Measurements from ENCODE around the gene STX4. TPM values are rescaled to one million over a fixed set of nuclear protein-coding genes. Genes with fewer than 3 reads are reported as not detected.

Gene STX4
- total and polyA plus RNA-seq, 9 of the 15 experiments (the other 6 are each of a cell fraction or from before 2014, with no cell fraction given): 3.2 to 48.0 (median 21.5) TPM

DNA sequence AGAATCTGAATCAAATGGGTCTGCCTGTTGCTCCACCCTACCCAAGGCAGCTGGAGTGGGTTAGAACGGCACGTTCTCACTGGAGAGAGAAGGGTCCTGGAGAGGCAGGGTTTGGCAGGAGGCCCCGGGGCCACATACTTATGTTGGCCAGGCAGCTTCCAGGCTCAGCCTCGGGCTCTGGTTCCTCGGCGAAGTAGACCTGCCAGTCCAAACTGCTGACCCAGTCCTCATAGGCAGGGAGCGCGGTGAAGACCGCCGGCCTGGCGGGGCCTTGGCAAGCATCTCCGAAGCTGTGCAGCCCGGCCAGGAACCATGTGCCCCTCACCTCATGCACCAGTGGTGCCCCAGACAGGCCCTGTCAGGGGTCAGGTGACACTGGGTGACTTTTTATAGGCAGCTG lies 50.6 kb downstream of the STX4 start:
- FAIRE-seq (no peak), ATAC-seq (no peak), DNase-seq (ENCODE audit: extremely low read depth in 1 of 4, low spot score in 3 of 4) (no peak)
- Histone ChIP-seq H2AFZ (ENCODE audit: low read depth, low read length) (no peak overlapping the region), H3K27me3 (ENCODE audit: control insufficient read depth in 2 of 2, insufficient read depth in 2 of 2, low read length in 2 of 2) (no peaks in the 10 kb centered on the region), H3K9ac (ENCODE audit: insufficient read depth in 1 of 2, low read depth in 2 of 2, low read length in 2 of 2) (peak overlapping the region in 1 of 2 experiments; percentile 15; a peak in 1 of 4 replicates), H3K36me3 (ENCODE audit: control insufficient read depth, insufficient read depth, low read length) (peaks cover 62% of the 10 kb centered on the region; the same call in 2 of the 3 replicates), H3K9me3 (replicated peaks; ENCODE audit: control insufficient read depth, insufficient read depth, low read depth, low read length) (no peaks in the 10 kb centered on the region), H3K9me1 (ENCODE audit: control insufficient read depth, insufficient read depth, low read length) (no peaks in the 10 kb centered on the region), H4K20me1 (replicated peaks; ENCODE audit: control insufficient read depth, insufficient read depth, low read length) (0 out of 2 replicates have a peak, but pooled peaks cover 5% of the 10 kb centered on the region), H3K4me2 (ENCODE audit: insufficient read depth, low read length) (no peak overlapping the region), H3K4me3 (no peak overlapping the region), H3K4me1 (replicated peaks in 1 of 2; ENCODE audit: control insufficient read depth in 2 of 2, insufficient read depth in 2 of 2, low read length in 2 of 2) (peaks cover 0 to 79% of the 10 kb centered on the region in 2 experiments; a peak in 3 of 5 replicates), H3K79me2 (ENCODE audit: control insufficient read depth, insufficient read depth, low read length) (peaks cover 3% of the 10 kb centered on the region; the same call in 1 of the 3 replicates), H3K27ac (ENCODE audit: extremely low read depth, low read depth, low read length) (no peak overlapping the region)
- intact Hi-C loops (cut with micrococcal nuclease): no loop called here
- WGBS (ENCODE audit: insufficient coverage, low coverage, missing lambda C conversion rate): 89% methylated on average over 12 of the region's 13 CpGs
- ChIA-PET CTCF (ENCODE audit: low intra/inter-chr PET ratio) (no interaction called here), POLR2A (interaction anchor here (0.7 to 3.4 kb wide), 4 partner anchors 9 to 97 kb away, joined by 3 to 32 read pairs (median 10); partner anchors contain the start of genes VKORC1, ZNF646 and ZNF668)
- in situ Hi-C loops (cut with MboI): no loop called here
- TF ChIP-seq HNRNPLL (IDR thresholded peaks at IDR 0.05; ENCODE audit: low read depth, low read length, poor library complexity, severe bottlenecking) (no peak), UBTF (IDR thresholded peaks at IDR 0.05; ENCODE audit: borderline replicate concordance in 1 of 2, low read depth in 2 of 2, low read length in 2 of 2) (no peak), SAP30 (IDR thresholded peaks at IDR 0.05; ENCODE audit: borderline replicate concordance, insufficient read depth, low read depth, low read length, poor library complexity, severe bottlenecking) (no peak), ZKSCAN8 (CRISPR knock-in tag; IDR thresholded peaks at IDR 0.05) (no peak), SREBF1 (IDR thresholded peaks at IDR 0.05; ENCODE audit: borderline replicate concordance, low read depth, low read length) (no peak), COPS2 (conservative IDR thresholded peaks at IDR 0.05) (no peak), ETV1 (tag; conservative IDR thresholded peaks at IDR 0.05; ENCODE audit: low read depth) (no peak), EGR1 (conservative IDR thresholded peaks at IDR 0.05) (no peak), HLTF (IDR thresholded peaks at IDR 0.05) (no peak), ZSCAN32 (CRISPR knock-in tag; IDR thresholded peaks at IDR 0.05) (no peak), ZNF253 (CRISPR knock-in tag; conservative IDR thresholded peaks at IDR 0.05) (no peak), POLR3G (IDR thresholded peaks at IDR 0.05; ENCODE audit: extremely low read depth, insufficient read length, insufficient replicate concordance) (no peak), ZNF134 (CRISPR knock-in tag; conservative IDR thresholded peaks at IDR 0.05) (no peak)
- TF ChIP-seq, protein P1, sequence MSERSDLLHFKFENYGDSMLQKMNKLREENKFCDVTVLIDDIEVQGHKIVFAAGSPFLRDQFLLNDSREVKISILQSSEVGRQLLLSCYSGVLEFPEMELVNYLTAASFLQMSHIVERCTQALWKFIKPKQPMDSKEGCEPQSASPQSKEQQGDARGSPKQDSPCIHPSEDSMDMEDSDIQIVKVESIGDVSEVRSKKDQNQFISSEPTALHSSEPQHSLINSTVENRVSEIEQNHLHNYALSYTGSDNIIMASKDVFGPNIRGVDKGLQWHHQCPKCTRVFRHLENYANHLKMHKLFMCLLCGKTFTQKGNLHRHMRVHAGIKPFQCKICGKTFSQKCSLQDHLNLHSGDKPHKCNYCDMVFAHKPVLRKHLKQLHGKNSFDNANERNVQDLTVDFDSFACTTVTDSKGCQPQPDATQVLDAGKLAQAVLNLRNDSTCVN (CRISPR knock-in tag; IDR thresholded peaks at IDR 0.05): no peak
- BruUV-seq (replicated peaks): no TSS peak

Measured in K562 (cell line).